Activated CD4-positive, alpha-beta T cell treated with anti-CD3 and anti-CD28 coated beads for 36 hours (primary cell): ENCODE measurements around the gene OR52B2. TPM values are rescaled to one million over a fixed set of nuclear protein-coding genes. Genes with fewer than 3 reads are reported as not detected.
"Not testable (repeated sequence)": the region's sequence is repeated elsewhere in the genome, so short reads cannot be mapped to it uniquely, and the experiment has no call there.

ENCODE experiments used
- ATAC-seq: fragments of 200-7000 bp; cut with Tn5 transposase; one replicate; pipeline ENCODE4 v1.10.0; 2021; ENCODE audit warnings: mild to moderate bottlenecking, moderate library complexity
- CTCF ChIA-PET: fragments of 350-600 bp; sonication (Branson Sonifier 250); formaldehyde crosslinking; loops from one replicate; lab custom pipeline; 2021; ENCODE audit warnings: antibody characterized with exemption; lab: Charles Lee
- POLR2A ChIA-PET: fragments of 350-600 bp; sonication (Branson Sonifier 250); formaldehyde crosslinking; loops from one replicate; lab custom pipeline; 2021; ENCODE audit warnings: antibody characterized with exemption, inconsistent platforms; lab: Charles Lee
- DNase-seq: peaks from one replicate; pipeline ENCODE4 v3.0.0-alpha.2; 2020
- H3K27ac Mint-ChIP-seq: one replicate; pipeline ENCODE4 v1.8.0; 2021; ENCODE audit warnings: mixed read lengths
- H3K27me3 Mint-ChIP-seq: one replicate; pipeline ENCODE4 v1.8.0; 2021; ENCODE audit warnings: mixed read lengths
- H3K36me3 Mint-ChIP-seq: one replicate; pipeline ENCODE4 v1.8.0; 2021; ENCODE audit warnings: low read depth, mixed read lengths
- H3K4me1 Mint-ChIP-seq: one replicate; pipeline ENCODE4 v1.8.0; 2021; ENCODE audit warnings: mixed read lengths
- H3K4me3 Mint-ChIP-seq: one replicate; pipeline ENCODE4 v1.8.0; 2021; ENCODE audit warnings: mild to moderate bottlenecking, moderate library complexity, mixed read lengths
- H3K9me3 Mint-ChIP-seq: one replicate; pipeline ENCODE4 v1.8.0; 2021; ENCODE audit warnings: low read depth, mixed read lengths
- intact Hi-C, 2 experiments: fragments of 100-400 bp; cut with DNase I in 1 of 2; cut with micrococcal nuclease in 1 of 2; formaldehyde crosslinking; loops; one replicate each; pipeline versions ENCODE4 v1.14.2 to v1.15.1; 2022 to 2024; cut with DNase I, micrococcal nuclease
- total RNA-seq, 2 experiments: library from RNA; stranded (reverse); gene quantifications; one replicate each; pipeline ENCODE4 v1.2.3, GENCODE V29; 2021

Gene OR52B2
- total RNA-seq, 2 experiments from 2014 or later, result not detected

GRCh38 chr11:6151117-6151516, 19.0 kb downstream of the OR52B2 start:
- no peak overlapping the region for H3K4me3 Mint-ChIP-seq
- ChIA-PET CTCF (interaction anchor here (1.3 kb wide), 1 partner anchor 202 kb away, joined by 4 read pairs; no protein-coding TSS in a partner anchor), POLR2A (no interaction called here)
- no peaks in the 10 kb centered on the region for H3K4me1 Mint-ChIP-seq
- DNase-seq, result no peak
- no peak overlapping the region for H3K27ac Mint-ChIP-seq
- H3K9me3 Mint-ChIP-seq, result peaks cover 2% of the 10 kb centered on the region
- H3K36me3 Mint-ChIP-seq, result no peaks in the 10 kb centered on the region
- intact Hi-C loops, result no loop called here
- ATAC-seq, result no peak
- peaks cover 5% of the 10 kb centered on the region for H3K27me3 Mint-ChIP-seq

GRCh38 chr11:6143737-6144136, 26.4 kb downstream of the OR52B2 start:
- H3K4me1 Mint-ChIP-seq, POLR2A ChIA-PET, DNase-seq, H3K9me3 Mint-ChIP-seq, CTCF ChIA-PET, H3K27me3 Mint-ChIP-seq, H3K4me3 Mint-ChIP-seq, ATAC-seq, H3K27ac Mint-ChIP-seq, intact Hi-C loops, H3K36me3 Mint-ChIP-seq: not testable (repeated sequence)

GRCh38 chr11:6142936-6143335, 27.2 kb downstream of the OR52B2 start:
- ChIA-PET CTCF (interaction anchor here (0.6 to 0.9 kb wide), 2 partner anchors 32 to 221 kb away, joined by 3 read pairs; no protein-coding TSS in a partner anchor), POLR2A (no interaction called here)
- no peak overlapping the region for H3K4me3 Mint-ChIP-seq
- intact Hi-C loops, result no loop called here
- H3K4me1 Mint-ChIP-seq, result no peaks in the 10 kb centered on the region
- H3K36me3 Mint-ChIP-seq, result no peaks in the 10 kb centered on the region
- no peak for ATAC-seq
- no peaks in the 10 kb centered on the region for H3K9me3 Mint-ChIP-seq
- DNase-seq, result no peak
- H3K27ac Mint-ChIP-seq, result no peak overlapping the region
- H3K27me3 Mint-ChIP-seq, result peaks cover 8% of the 10 kb centered on the region

- intact Hi-C loops, H3K4me1 Mint-ChIP-seq, H3K27me3 Mint-ChIP-seq, POLR2A ChIA-PET, DNase-seq, H3K9me3 Mint-ChIP-seq, ATAC-seq, H3K27ac Mint-ChIP-seq, H3K36me3 Mint-ChIP-seq, H3K4me3 Mint-ChIP-seq: not testable (repeated sequence)
- CTCF ChIA-PET, result interaction anchor here (1.0 kb wide), 1 partner anchor 1559 kb away, joined by 3 read pairs; no protein-coding TSS in a partner anchor
Observed at GRCh38 chr11:6135936-6136335, 34.2 kb downstream of the OR52B2 start.

- Mint-ChIP-seq H3K9me3 (no peaks in the 10 kb centered on the region), H3K27ac (no peak overlapping the region), H3K27me3 (peaks cover 4% of the 10 kb centered on the region), H3K36me3 (no peaks in the 10 kb centered on the region), H3K4me1 (no peaks in the 10 kb centered on the region), H3K4me3 (no peak overlapping the region)
- ATAC-seq, result no peak
- no peak for DNase-seq
- intact Hi-C loops, result no loop called here
- CTCF ChIA-PET, result interaction anchor here (1.1 kb wide), 1 partner anchor 231 kb away, joined by 3 read pairs; no protein-coding TSS in a partner anchor
- POLR2A ChIA-PET, result no interaction called here
Observed at GRCh38 chr11:6132431-6132830, 37.7 kb downstream of the OR52B2 start.

GRCh38 chr11:6129635-6130034, 40.5 kb downstream of the OR52B2 start:
- no peaks in the 10 kb centered on the region for H3K36me3 Mint-ChIP-seq
- H3K9me3 Mint-ChIP-seq, result no peaks in the 10 kb centered on the region
- ChIA-PET CTCF (no interaction called here), POLR2A (no interaction called here)
- DNase-seq (no peak), ATAC-seq (no peak)
- no peaks in the 10 kb centered on the region for H3K4me1 Mint-ChIP-seq
- H3K4me3 Mint-ChIP-seq, result no peak overlapping the region
- intact Hi-C loops, result no loop called here
- peaks cover 3% of the 10 kb centered on the region for H3K27me3 Mint-ChIP-seq
- no peak overlapping the region for H3K27ac Mint-ChIP-seq

- ChIA-PET POLR2A (no interaction called here), CTCF (no interaction called here)
- Mint-ChIP-seq H3K27ac (no peak overlapping the region), H3K9me3 (no peaks in the 10 kb centered on the region), H3K36me3 (no peaks in the 10 kb centered on the region), H3K27me3 (peaks cover 2% of the 10 kb centered on the region), H3K4me3 (no peak overlapping the region), H3K4me1 (no peaks in the 10 kb centered on the region)
- DNase-seq (no peak), ATAC-seq (no peak)
- intact Hi-C loops, result no loop called here
Observed at GRCh38 chr11:6129011-6129410, 41.1 kb downstream of the OR52B2 start.

GRCh38 chr11:6127881-6128280, 42.2 kb downstream of the OR52B2 start:
- POLR2A ChIA-PET, result no interaction called here
- peak; percentile 23 for ATAC-seq
- intact Hi-C loops, result no loop called here

GRCh38 chr11:6124245-6124644, 45.9 kb downstream of the OR52B2 start:
- CTCF ChIA-PET, result interaction anchor here (0.7 kb wide), 1 partner anchor 14 kb away, joined by 3 read pairs; no protein-coding TSS in a partner anchor

More at GRCh38 chr11:6127881-6128280, 42.2 kb downstream of the OR52B2 start:
- H3K27me3 Mint-ChIP-seq, result peaks cover 2% of the 10 kb centered on the region
- CTCF ChIA-PET, result no interaction called here
- H3K36me3 Mint-ChIP-seq, result no peaks in the 10 kb centered on the region
- no peak for DNase-seq
- no peak overlapping the region for H3K27ac Mint-ChIP-seq
- no peaks in the 10 kb centered on the region for H3K4me1 Mint-ChIP-seq
- H3K9me3 Mint-ChIP-seq, result no peaks in the 10 kb centered on the region
- H3K4me3 Mint-ChIP-seq, result no peak overlapping the region

More at GRCh38 chr11:6124245-6124644, 45.9 kb downstream of the OR52B2 start:
- intact Hi-C loops, result no loop called here
- POLR2A ChIA-PET, result no interaction called here
- H3K4me3 Mint-ChIP-seq, result no peak overlapping the region
- no peaks in the 10 kb centered on the region for H3K36me3 Mint-ChIP-seq
- peaks cover 2% of the 10 kb centered on the region for H3K27me3 Mint-ChIP-seq
- no peaks in the 10 kb centered on the region for H3K4me1 Mint-ChIP-seq
- no peak overlapping the region for H3K27ac Mint-ChIP-seq
- H3K9me3 Mint-ChIP-seq, result no peaks in the 10 kb centered on the region
- DNase-seq (no peak), ATAC-seq (no peak)

Other genes starting within 250 kb of the OR52B2 start
- gene OR56A3, start 228.1 kb downstream of the OR52B2 start, total RNA-seq, result not detected
- gene OR56A5, start 201.8 kb downstream of the OR52B2 start, total RNA-seq, result not detected
- gene OR52L1, start 183.3 kb downstream of the OR52B2 start, total RNA-seq, result not detected
- gene OR56A4, start 163.4 kb downstream of the OR52B2 start, total RNA-seq, result not detected
- not detected for gene OR56A1, start 139.6 kb downstream of the OR52B2 start, total RNA-seq
- gene OR56B4, start 62.6 kb downstream of the OR52B2 start, total RNA-seq, result not detected
- gene OR52W1, start 28.9 kb upstream of the OR52B2 start, total RNA-seq, result not detected
- not detected for gene C11orf42, start 35.2 kb upstream of the OR52B2 start, total RNA-seq
- 10 to 100 TPM; 17.0 to 17.1 TPM for gene FHIP1B, start 64.3 kb upstream of the OR52B2 start, total RNA-seq
- gene CNGA4, start 68.8 kb upstream of the OR52B2 start, total RNA-seq, result under 1 TPM; 0.21 to 0.25 TPM
- not detected for gene CCKBR, start 89.5 kb upstream of the OR52B2 start, total RNA-seq
- gene CAVIN3, start 150.2 kb upstream of the OR52B2 start, total RNA-seq, result 10 to 100 TPM; 24.8 to 25.5 TPM
- 10 to 100 TPM; 13.1 to 14.1 TPM for gene SMPD1, start 220.1 kb upstream of the OR52B2 start, total RNA-seq
- gene APBB1, start 248.8 kb upstream of the OR52B2 start, total RNA-seq, result 10 to 100 TPM; 43.2 to 49.8 TPM